GM21367 (cell line): ENCODE results near the gene RNASEL.
"Not testable (repeated sequence)": the region's sequence is repeated elsewhere in the genome, so short reads cannot be mapped to it uniquely, and the experiment has no call there.

Experiments used
- ATAC-seq: cut with Tn5 transposase; IDR thresholded peaks from one replicate; pipeline ENCODE4 v1.9.1; 2021; ENCODE audit not compliant: unreplicated experiment

RNASEL gene

GRCh38 chr1:182588500-182589396 is at the start of gene RNASEL:
TSS of gene RNASEL (minus strand) at chr1:182589256. CDS start at chr1:182586806, 2,450 bp downstream.
- peak; percentile 72 for ATAC-seq

GRCh38 chr1:182637769-182638168 is 48.7 kb upstream of the RNASEL start:
- no peak for ATAC-seq

- no peak for ATAC-seq
These were observed 46.8 kb upstream of the RNASEL start for GRCh38 chr1:182635871-182636270.

- no peak for ATAC-seq
These were observed 45.4 kb upstream of the RNASEL start for GRCh38 chr1:182634306-182635072.

GRCh38 chr1:182633657-182634281 is 44.7 kb upstream of the RNASEL start:
- no peak for ATAC-seq

GRCh38 chr1:182633031-182633430 is 44.0 kb upstream of the RNASEL start:
- no peak for ATAC-seq

- not testable (repeated sequence) for ATAC-seq
These were observed 43.4 kb upstream of the RNASEL start for GRCh38 chr1:182632441-182632857.

- no peak for ATAC-seq
These were observed 42.9 kb upstream of the RNASEL start for GRCh38 chr1:182631954-182632353.

GRCh38 chr1:182631053-182631677 is 42.1 kb upstream of the RNASEL start:
- ATAC-seq, result no peak

- no peak for ATAC-seq
These were observed 41.5 kb upstream of the RNASEL start for GRCh38 chr1:182630586-182630985.

- ATAC-seq, result peak; percentile 38
These were observed 40.5 kb upstream of the RNASEL start for GRCh38 chr1:182629499-182630096.

GRCh38 chr1:182629080-182629479 is 40.0 kb upstream of the RNASEL start:
- no peak for ATAC-seq

- no peak for ATAC-seq
These were observed 39.6 kb upstream of the RNASEL start for GRCh38 chr1:182628657-182629056.

- ATAC-seq, result no peak
These were observed 38.6 kb upstream of the RNASEL start for GRCh38 chr1:182627622-182628021.

GRCh38 chr1:182626527-182626926 is 37.5 kb upstream of the RNASEL start:
- no peak for ATAC-seq

- ATAC-seq, result no peak
These were observed 36.9 kb upstream of the RNASEL start for GRCh38 chr1:182625719-182626504.

- no peak for ATAC-seq
These were observed 36.0 kb upstream of the RNASEL start for GRCh38 chr1:182625024-182625423.

- no peak for ATAC-seq
These were observed 35.5 kb upstream of the RNASEL start for GRCh38 chr1:182624577-182624976.

GRCh38 chr1:182622901-182623528 is 34.0 kb upstream of the RNASEL start:
- no peak for ATAC-seq
